Measurements from ENCODE around the gene FANK1.

Gene FANK1

GRCh38 chr10:126058507-126058906, 162.1 kb downstream of the FANK1 start:
- Histone ChIP-seq H3K27ac (no peak overlapping the region), H3K4me1 (no peaks in the 10 kb centered on the region), H3K4me3 (no peak overlapping the region), H3K4me2 (no peak overlapping the region), H4K20me1 (no peaks in the 10 kb centered on the region), H3K9ac (no peak overlapping the region), H3K9me3 (no peaks in the 10 kb centered on the region), H3K27me3 (no peaks in the 10 kb centered on the region), H3K36me3 (no peaks in the 10 kb centered on the region)
- no peak for TF ChIP-seq Cebpa-rat (IDR thresholded peaks at IDR 0.05)

All from BLaER1 (cell line).